HEK293 (cell line): ENCODE data around the gene PUS7.

Experiments used
- GLI4 ChIP-seq: fragments of 450-650 bp; formaldehyde crosslinking; IDR thresholded peaks from 2 replicates; pipeline ENCODE4 v1.5.1; 2016; ENCODE audit warnings: missing biosample characterization, missing genetic modification characterization
- OSR2 ChIP-seq: fragments of 450-650 bp; formaldehyde crosslinking; IDR thresholded peaks from 2 replicates; pipeline ENCODE4 v1.5.1; 2016; ENCODE audit warnings: missing biosample characterization, missing genetic modification characterization
- ZBTB8A ChIP-seq: fragments of 450-650 bp; formaldehyde crosslinking; IDR thresholded peaks from 2 replicates; pipeline ENCODE4 v1.5.1; 2016; ENCODE audit warnings: missing biosample characterization, missing genetic modification characterization
- ZNF621 ChIP-seq: fragments of 450-650 bp; formaldehyde crosslinking; IDR thresholded peaks from 2 replicates; pipeline ENCODE4 v1.5.1; 2017; ENCODE audit warnings: missing biosample characterization, missing genetic modification characterization
- ZSCAN16 ChIP-seq: fragments of 450-650 bp; formaldehyde crosslinking; IDR thresholded peaks from 2 replicates; pipeline ENCODE4 v1.5.1; 2016; ENCODE audit warnings: missing biosample characterization, missing genetic modification characterization
- TF ChIP-seq, protein P1 (sequence below): fragments of 450-650 bp; formaldehyde crosslinking; IDR thresholded peaks from 2 replicates; pipeline ENCODE4 v1.5.1; 2016; ENCODE audit warnings: missing biosample characterization, missing genetic modification characterization, low read depth

- TF ChIP-seq ZNF621 (tag by site-specific recombination): no peak
- no peak for TF ChIP-seq ZSCAN16 (tag by site-specific recombination)
- no peak for TF ChIP-seq GLI4 (tag by site-specific recombination)
- TF ChIP-seq, protein P1, sequence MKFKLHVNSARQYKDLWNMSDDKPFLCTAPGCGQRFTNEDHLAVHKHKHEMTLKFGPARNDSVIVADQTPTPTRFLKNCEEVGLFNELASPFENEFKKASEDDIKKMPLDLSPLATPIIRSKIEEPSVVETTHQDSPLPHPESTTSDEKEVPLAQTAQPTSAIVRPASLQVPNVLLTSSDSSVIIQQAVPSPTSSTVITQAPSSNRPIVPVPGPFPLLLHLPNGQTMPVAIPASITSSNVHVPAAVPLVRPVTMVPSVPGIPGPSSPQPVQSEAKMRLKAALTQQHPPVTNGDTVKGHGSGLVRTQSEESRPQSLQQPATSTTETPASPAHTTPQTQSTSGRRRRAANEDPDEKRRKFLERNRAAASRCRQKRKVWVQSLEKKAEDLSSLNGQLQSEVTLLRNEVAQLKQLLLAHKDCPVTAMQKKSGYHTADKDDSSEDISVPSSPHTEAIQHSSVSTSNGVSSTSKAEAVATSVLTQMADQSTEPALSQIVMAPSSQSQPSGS (tag by site-specific recombination): no peak
- no peak for TF ChIP-seq ZBTB8A (tag by site-specific recombination)
- TF ChIP-seq OSR2 (tag by site-specific recombination): no peak
Measured at GRCh38 chr7:105473163-105473562, 48.9 kb downstream of the PUS7 start.
